Measurements from ENCODE around the gene KCNH5. TPM values are rescaled to one million over a fixed set of nuclear protein-coding genes. Genes with fewer than 3 reads are reported as not detected.
"Not testable (repeated sequence)": the region's sequence is repeated elsewhere in the genome, so short reads cannot be mapped to it uniquely, and the experiment has no call there.

The KCNH5 gene
- total RNA-seq, 4 donors from 2014 or later: under 0.01 to 0.23 (median 0.12) TPM

DNA sequence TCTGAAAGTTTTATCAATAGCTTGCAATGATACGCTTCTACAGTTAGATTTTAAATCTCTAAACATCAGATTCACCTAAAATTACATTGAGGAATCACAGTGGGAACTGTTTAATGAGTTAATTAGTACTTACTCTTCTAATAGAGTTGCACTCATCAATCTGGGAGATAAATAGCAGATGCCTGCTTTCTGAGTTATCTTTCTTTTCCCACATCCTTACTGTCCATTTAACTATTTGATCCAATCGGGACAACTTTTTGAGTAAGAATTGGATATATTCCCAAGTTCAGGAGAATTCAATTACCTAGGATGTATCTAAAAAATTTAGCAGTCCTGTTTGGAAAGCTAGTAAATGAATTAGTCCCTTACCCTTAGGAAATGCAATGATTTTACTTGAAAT is 162.3 kb downstream of the KCNH5 start:
- 91% methylated on average over 2 of the region's 2 CpGs for WGBS
- TF ChIP-seq POLR2A (IDR thresholded peaks at IDR 0.05; ENCODE audit: low read depth): no peak
- TF ChIP-seq EP300 (IDR thresholded peaks at IDR 0.05): no peak
- no peak for TF ChIP-seq POLR2AphosphoS5 (IDR thresholded peaks at IDR 0.05)
- TF ChIP-seq, protein P1, sequence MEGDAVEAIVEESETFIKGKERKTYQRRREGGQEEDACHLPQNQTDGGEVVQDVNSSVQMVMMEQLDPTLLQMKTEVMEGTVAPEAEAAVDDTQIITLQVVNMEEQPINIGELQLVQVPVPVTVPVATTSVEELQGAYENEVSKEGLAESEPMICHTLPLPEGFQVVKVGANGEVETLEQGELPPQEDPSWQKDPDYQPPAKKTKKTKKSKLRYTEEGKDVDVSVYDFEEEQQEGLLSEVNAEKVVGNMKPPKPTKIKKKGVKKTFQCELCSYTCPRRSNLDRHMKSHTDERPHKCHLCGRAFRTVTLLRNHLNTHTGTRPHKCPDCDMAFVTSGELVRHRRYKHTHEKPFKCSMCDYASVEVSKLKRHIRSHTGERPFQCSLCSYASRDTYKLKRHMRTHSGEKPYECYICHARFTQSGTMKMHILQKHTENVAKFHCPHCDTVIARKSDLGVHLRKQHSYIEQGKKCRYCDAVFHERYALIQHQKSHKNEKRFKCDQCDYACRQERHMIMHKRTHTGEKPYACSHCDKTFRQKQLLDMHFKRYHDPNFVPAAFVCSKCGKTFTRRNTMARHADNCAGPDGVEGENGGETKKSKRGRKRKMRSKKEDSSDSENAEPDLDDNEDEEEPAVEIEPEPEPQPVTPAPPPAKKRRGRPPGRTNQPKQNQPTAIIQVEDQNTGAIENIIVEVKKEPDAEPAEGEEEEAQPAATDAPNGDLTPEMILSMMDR (IDR thresholded peaks at IDR 0.05): no peak
- H3K4me3 ChIP-seq: no peak overlapping the region
- no peaks in the 10 kb centered on the region for H3K36me3 ChIP-seq
- H3K9me3 ChIP-seq: no peaks in the 10 kb centered on the region
- no peak for DNase-seq (ENCODE audit: extremely low spot score)
- no peaks in the 10 kb centered on the region for H3K27me3 ChIP-seq
- H3K27ac ChIP-seq (replicated peaks in 1 of 4): no peak overlapping the region
- no peaks in the 10 kb centered on the region for H3K4me1 ChIP-seq
- intact Hi-C loops (cut with DNase I): no loop called here

DNA sequence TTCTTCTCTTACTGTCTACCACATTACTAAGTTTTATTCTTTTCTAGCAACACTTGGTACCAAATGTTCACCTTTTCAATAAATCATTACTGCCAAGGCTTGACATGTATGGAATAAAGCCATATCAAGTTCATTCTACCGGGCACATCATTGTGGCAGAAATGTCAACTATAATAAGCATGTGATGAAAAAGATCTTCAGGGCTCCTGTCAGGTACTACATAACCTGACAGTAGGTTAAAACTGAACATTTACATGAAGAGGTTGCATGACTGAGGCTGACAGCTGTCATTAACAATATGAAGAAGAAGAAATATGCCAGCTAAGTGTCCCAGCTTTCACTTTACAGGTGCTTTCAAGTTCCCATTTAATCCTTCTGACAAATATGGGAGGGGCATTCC is 178.9 kb downstream of the KCNH5 start:
- TF ChIP-seq, protein P1 (IDR thresholded peaks at IDR 0.05): no peak
- TF ChIP-seq EP300 (IDR thresholded peaks at IDR 0.05) (no peak), POLR2AphosphoS5 (IDR thresholded peaks at IDR 0.05) (no peak)
- 83% methylated on average over 1 of the region's 1 CpG for WGBS

DNA sequence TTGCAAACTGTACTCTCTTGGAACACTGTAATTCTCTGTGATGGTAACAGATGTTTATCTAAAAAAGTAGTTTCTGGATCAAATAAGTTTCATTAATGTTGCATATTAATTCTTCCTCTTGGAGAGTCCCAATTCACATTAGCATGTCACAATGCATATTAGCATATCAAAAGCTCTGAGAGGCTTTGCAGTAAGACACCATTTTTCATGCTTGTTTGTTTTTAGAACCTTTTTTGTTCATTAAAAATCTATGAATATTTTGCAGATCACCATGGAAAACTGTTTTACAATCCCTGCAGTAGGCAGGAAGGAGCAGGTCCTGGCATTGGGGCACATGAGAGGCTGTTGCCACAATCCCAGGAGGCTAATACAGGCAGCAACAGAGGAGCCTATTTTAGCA is 180.7 kb downstream of the KCNH5 start:
- Histone ChIP-seq H3K27ac (replicated peaks in 1 of 4) (no peak overlapping the region), H3K27me3 (no peaks in the 10 kb centered on the region), H3K36me3 (no peaks in the 10 kb centered on the region), H3K4me3 (no peak overlapping the region), H3K9me3 (no peaks in the 10 kb centered on the region), H3K4me1 (no peaks in the 10 kb centered on the region)
- no peak for DNase-seq (ENCODE audit: extremely low spot score)
- intact Hi-C loops (cut with DNase I): no loop called here
- TF ChIP-seq EP300 (IDR thresholded peaks at IDR 0.05): no peak
- TF ChIP-seq POLR2AphosphoS5 (IDR thresholded peaks at IDR 0.05): no peak
- no peak for TF ChIP-seq POLR2A (IDR thresholded peaks at IDR 0.05; ENCODE audit: low read depth)
- TF ChIP-seq, protein P1 (IDR thresholded peaks at IDR 0.05): no peak

More for the DNA sequence above, 178.9 kb downstream of the KCNH5 start:
- Histone ChIP-seq H3K4me3 (no peak overlapping the region), H3K27me3 (no peaks in the 10 kb centered on the region), H3K9me3 (no peaks in the 10 kb centered on the region), H3K36me3 (no peaks in the 10 kb centered on the region), H3K4me1 (no peaks in the 10 kb centered on the region), H3K27ac (replicated peaks in 1 of 4) (no peak overlapping the region)
- intact Hi-C loops (cut with DNase I): no loop called here
- DNase-seq (ENCODE audit: extremely low spot score): no peak

DNA sequence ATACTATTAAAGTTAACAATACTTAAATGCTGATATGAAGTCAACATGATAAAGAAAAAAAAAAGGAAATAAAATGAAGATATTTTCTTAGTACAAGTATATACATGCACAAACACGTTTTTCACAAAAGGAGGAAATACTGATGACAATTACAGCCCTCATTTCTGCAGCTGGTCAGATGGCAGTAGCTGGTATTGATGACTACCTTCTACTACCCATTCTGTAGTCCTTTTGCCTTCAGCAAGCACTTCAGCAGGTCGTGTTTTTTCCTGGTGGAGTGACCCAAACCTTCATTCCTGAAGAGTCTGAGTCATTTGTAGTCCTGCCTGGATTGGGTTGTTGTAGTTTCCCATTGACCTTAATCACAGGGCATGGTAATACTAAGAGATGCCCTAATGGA is 187.2 kb downstream of the KCNH5 start:
- WGBS: 63% methylated on average over 2 of the region's 2 CpGs
- H3K9me3 ChIP-seq; DNase-seq (ENCODE audit: extremely low spot score); H3K4me3 ChIP-seq; H3K27me3 ChIP-seq; intact Hi-C loops (cut with DNase I); H3K4me1 ChIP-seq; H3K27ac ChIP-seq (replicated peaks in 1 of 4); H3K36me3 ChIP-seq: not testable (repeated sequence)

DNA sequence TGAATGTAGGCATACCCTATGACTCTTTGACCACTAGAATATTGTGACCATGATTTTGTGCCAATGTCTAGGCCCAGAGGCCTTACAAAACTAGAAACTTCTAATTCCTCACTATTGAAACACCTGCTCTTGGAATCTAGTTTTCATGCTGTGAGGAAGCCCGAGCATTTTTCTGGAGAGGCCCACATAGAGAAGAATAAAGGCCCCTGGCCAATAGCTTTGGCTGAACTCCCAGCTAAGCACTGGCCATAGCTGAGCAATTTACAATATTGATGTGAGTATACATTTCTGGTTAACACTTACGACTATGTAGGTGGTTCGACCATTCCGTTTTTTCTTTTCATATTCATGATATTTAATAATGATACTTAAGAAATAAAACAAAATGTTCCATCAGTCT is 190.3 kb downstream of the KCNH5 start:
- H3K27ac ChIP-seq (replicated peaks in 1 of 4): no peak overlapping the region
- WGBS: 63% methylated on average over 4 of the region's 4 CpGs
- no peak for TF ChIP-seq POLR2AphosphoS5 (IDR thresholded peaks at IDR 0.05)
- no peak for TF ChIP-seq POLR2A (IDR thresholded peaks at IDR 0.05; ENCODE audit: low read depth)
- TF ChIP-seq, protein P1 (IDR thresholded peaks at IDR 0.05): no peak
- TF ChIP-seq EP300 (IDR thresholded peaks at IDR 0.05): no peak
- H3K27me3 ChIP-seq: no peaks in the 10 kb centered on the region
- no peak for DNase-seq (ENCODE audit: extremely low spot score)
- intact Hi-C loops (cut with DNase I): no loop called here
- no peaks in the 10 kb centered on the region for H3K9me3 ChIP-seq
- H3K36me3 ChIP-seq: no peaks in the 10 kb centered on the region
- no peaks in the 10 kb centered on the region for H3K4me1 ChIP-seq
- H3K4me3 ChIP-seq: no peak overlapping the region
